HFF-Myc (cell line): ENCODE measurements around the gene TXNDC8.

ENCODE experiments used
- DNase-seq: peaks from one replicate; pipeline ENCODE4 v3.0.0-alpha.2; 2011; ENCODE audit warnings: low read depth; ENCODE audit errors: extremely low read depth
- H3K4me3 ChIP-seq: replicated peaks from 2 replicates; pipeline ENCODE4 v1.5.1; 2011; ENCODE audit warnings: low read depth, mild to moderate bottlenecking, control low read depth, low read length
- TF ChIP-seq, protein P1 (sequence below): IDR thresholded peaks from 2 replicates; pipeline ENCODE4 v1.5.1; 2012; ENCODE audit warnings: mild to moderate bottlenecking, low read depth, low read length, control low read depth; ENCODE audit errors: missing control alignments

TXNDC8 gene

DNA sequence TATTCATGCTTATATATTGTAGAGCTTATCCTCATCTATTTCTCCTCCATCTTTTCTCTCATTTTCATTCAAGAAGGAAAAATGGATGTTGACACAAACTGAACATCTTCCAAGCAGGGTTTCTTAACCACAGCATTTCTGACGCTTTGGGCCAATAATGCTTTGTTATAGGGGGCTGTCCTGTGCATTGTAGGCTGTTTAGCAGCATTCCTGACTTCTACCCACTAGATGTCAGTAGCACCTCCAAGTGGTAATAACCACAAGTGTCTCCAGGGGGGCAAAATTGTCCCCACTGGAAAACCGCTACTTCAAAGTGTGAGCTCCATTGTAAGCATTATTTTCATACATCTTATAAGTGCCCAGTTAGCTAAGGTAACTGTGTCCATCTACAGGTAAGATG is 2.6 kb upstream of the TXNDC8 start:
- TF ChIP-seq, protein P1, sequence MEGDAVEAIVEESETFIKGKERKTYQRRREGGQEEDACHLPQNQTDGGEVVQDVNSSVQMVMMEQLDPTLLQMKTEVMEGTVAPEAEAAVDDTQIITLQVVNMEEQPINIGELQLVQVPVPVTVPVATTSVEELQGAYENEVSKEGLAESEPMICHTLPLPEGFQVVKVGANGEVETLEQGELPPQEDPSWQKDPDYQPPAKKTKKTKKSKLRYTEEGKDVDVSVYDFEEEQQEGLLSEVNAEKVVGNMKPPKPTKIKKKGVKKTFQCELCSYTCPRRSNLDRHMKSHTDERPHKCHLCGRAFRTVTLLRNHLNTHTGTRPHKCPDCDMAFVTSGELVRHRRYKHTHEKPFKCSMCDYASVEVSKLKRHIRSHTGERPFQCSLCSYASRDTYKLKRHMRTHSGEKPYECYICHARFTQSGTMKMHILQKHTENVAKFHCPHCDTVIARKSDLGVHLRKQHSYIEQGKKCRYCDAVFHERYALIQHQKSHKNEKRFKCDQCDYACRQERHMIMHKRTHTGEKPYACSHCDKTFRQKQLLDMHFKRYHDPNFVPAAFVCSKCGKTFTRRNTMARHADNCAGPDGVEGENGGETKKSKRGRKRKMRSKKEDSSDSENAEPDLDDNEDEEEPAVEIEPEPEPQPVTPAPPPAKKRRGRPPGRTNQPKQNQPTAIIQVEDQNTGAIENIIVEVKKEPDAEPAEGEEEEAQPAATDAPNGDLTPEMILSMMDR: peak; percentile 54
- no peak overlapping the region for H3K4me3 ChIP-seq
- no peak for DNase-seq

DNA sequence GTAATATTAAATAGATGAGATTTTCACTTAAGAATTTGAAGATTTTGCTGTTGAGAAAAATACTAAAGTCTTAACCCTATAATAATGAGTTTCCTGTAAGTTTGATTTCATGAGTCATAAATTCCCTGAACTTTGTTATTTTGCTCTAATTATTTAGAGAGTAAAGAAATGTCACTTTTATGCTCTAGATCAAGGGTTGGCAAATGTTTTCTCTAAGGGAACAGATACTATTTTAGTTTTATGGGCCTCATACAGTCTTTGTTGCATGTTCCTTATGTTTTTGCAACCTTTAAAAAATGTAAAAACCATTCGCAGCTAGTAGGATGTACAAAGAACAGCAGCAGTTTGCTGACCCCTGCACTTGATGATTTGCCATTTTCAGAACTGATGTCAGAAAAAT is 480 bp upstream of the TXNDC8 start:
- DNase-seq: no peak
- TF ChIP-seq, protein P1: no peak
- no peak overlapping the region for H3K4me3 ChIP-seq

DNA sequence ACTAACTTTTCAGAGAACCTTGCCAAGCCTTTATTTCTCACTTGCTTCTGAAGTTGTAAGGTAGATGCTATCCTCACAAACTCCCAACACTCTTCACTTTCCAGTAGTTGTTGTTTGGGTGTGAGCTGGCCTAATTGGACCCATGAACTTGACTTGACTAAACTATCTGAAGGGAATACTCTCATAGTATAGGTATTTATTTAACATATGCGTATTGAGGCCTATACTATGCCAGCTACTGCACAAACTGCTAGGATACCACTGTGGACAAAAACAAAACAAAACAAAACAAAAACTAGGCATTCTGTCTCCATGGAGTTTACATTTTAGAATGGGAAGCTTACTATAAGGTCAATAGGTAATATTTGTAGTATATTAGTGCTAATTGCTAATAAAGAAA is 1.3 kb downstream of the TXNDC8 start:
- TF ChIP-seq, protein P1: no peak
- H3K4me3 ChIP-seq: no peak overlapping the region
- no peak for DNase-seq

DNA sequence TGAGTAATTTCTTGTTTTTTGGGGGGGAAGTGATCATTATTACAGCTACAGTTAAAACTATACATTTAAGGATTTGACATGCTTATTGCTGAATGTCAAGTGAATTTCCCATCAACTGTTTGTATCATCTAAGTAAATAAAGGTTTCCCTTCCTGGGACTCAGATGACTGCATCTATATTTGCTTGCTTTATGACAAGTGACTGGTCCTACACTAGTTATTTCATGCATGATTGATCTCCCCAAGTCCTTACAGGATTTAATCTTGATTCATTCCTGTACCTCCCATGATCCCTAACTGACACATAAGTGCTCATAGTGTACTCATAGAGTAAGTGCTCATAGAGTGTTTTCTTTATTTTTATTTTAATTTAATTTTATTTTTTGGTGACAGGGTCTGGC is 2.8 kb downstream of the TXNDC8 start:
- no peak for DNase-seq
- no peak overlapping the region for H3K4me3 ChIP-seq
- TF ChIP-seq, protein P1: no peak

DNA sequence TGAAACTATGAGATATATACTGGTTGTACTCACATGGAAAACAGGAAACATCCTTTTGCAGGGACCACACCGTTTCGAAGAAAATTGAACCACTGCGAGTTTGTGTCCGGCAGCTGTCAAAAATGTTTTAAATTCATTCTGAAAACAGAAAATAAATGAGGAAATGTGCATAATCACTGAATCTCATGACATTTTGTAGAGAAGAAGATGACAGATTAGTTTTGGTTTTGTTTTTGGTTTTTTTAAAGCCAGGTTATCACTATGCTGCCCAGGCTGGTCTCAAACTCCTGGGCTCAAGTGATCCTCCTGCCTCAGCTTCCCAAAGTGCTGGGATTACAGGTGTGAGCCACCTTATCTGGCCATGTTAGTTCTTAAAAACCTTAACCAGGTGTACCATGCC is 3.5 kb downstream of the TXNDC8 start:
- no peak overlapping the region for H3K4me3 ChIP-seq
- TF ChIP-seq, protein P1: no peak
- DNase-seq: no peak

DNA sequence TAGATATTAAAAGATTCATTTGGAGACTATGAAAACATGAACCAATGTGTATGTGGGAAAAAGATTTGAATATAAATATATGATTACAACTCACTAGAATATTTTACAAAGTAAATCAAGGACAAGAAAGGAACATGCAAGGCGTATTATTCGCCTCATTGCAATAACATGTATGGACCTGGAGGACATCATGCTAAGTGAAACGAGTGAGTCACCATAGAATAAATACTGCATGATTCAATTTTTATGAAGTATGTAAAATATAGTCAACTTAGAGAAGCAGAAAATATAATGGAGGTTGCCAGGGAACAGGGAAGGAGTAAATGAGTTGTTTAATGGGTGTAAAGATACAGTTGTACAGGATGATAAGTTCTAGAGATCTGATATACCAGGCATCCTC is 4.9 kb downstream of the TXNDC8 start:
- no peak overlapping the region for H3K4me3 ChIP-seq
- TF ChIP-seq, protein P1: no peak
- no peak for DNase-seq

DNA sequence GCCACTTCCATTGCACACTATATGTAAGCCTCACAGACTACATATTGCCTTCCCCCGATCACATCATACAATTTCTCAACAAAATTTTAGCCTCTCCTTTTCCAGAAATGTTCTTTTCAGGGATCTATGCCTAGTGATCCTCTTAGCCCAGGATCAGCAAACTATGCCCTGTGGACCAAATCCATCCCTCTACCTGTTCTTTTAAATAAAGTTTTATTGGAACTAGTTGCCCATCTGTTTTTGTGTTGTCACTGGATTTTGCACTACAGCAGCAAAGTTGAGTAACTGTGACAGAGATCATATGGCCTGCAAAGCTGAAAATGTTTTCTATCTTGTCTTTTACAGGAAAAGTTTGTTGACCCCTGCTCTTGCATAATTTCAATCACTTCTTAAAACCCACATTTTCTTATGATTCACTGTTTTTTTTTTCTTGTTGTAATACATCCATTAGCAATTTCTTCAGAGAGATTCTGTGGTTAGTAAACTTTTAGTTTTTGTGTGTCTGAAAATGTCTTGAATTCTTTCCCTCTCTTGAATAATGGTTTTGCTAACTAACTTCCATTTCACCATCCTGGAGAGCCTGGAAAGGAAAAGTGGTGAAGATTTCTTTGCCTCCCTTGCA is 7.1 kb downstream of the TXNDC8 start:
- no peak for DNase-seq
- H3K4me3 ChIP-seq: no peak overlapping the region

More for the DNA sequence above, 7.1 kb downstream of the TXNDC8 start:
- TF ChIP-seq, protein P1: no peak
